Lower lobe of right lung (tissue), 2 donors: ENCODE results near the gene CGNL1. TPM values are rescaled to one million over a fixed set of nuclear protein-coding genes. Genes with fewer than 3 reads are reported as not detected.

ENCODE experiments used
- ATAC-seq, 2 donors: fragments of 200-7000 bp; cut with Tn5 transposase; one replicate each; pipeline ENCODE4 v1.9.1; 2020 to 2022; ENCODE audit warnings: mild to moderate bottlenecking in 2 of 2, moderate library complexity in 2 of 2
- DNase-seq: peaks from one replicate; pipeline ENCODE4 v3.0.0-alpha.2; 2020
- H3K27ac ChIP-seq: fragments of 200-600 bp; one replicate; pipeline ENCODE4 v1.8.0; 2022
- H3K27me3 ChIP-seq: fragments of 200-600 bp; one replicate; pipeline ENCODE4 v1.8.0; 2022; ENCODE audit warnings: low read depth
- H3K36me3 ChIP-seq: fragments of 200-600 bp; one replicate; pipeline ENCODE4 v1.8.0; 2022; ENCODE audit warnings: mild to moderate bottlenecking
- H3K4me1 ChIP-seq: fragments of 200-600 bp; one replicate; pipeline ENCODE4 v1.8.0; 2022
- H3K4me3 ChIP-seq: fragments of 200-600 bp; one replicate; pipeline ENCODE4 v1.8.0; 2022; ENCODE audit warnings: mild to moderate bottlenecking
- H3K9me3 ChIP-seq: fragments of 200-600 bp; one replicate; pipeline ENCODE4 v1.8.0; 2022
- intact Hi-C: fragments of 100-400 bp; cut with DNase I; formaldehyde crosslinking; loops from one replicate; pipeline ENCODE4 v1.11.0; 2022
- total RNA-seq: library from RNA; stranded (reverse); fragmentation: NEBNext Ultra II Directional; extraction: Animal tissue kit (Norgen Biotek cat#: 25700); gene quantifications from one replicate; pipeline ENCODE4 v1.2.1, GENCODE V29; 2021
- TF ChIP-seq, protein P1 (sequence below): fragments of 200-600 bp; IDR thresholded peaks from one replicate; pipeline ENCODE4 v1.8.0; 2022; ENCODE audit warnings: antibody characterized with exemption, mild to moderate bottlenecking
- donor health status: DM: no; HTN: yes; CAD: no; lungs with severe emphysema.

The CGNL1 gene
- total RNA-seq, 1 donor from 2014 or later = 46.0 TPM

DNA sequence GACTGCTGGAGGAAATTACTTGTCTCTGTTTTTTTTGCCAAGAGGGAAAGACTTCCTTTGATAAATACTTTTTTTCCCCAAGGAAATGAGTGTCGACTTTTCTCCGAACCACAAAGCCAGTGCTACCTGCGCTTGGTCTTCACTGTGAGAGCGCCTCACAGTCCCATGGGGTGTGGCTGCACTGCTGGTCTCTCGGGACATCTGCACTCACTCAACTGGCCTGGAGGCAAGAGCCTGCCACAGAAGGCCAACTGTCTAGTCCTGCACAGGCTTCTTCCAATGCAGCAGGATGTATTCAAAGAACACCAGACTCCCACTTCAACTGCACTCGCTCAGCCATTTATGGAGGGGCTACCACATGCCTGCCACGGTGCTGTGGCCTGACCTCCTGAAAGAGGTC, 40.6 kb upstream of the CGNL1 start:
- TF ChIP-seq, protein P1, sequence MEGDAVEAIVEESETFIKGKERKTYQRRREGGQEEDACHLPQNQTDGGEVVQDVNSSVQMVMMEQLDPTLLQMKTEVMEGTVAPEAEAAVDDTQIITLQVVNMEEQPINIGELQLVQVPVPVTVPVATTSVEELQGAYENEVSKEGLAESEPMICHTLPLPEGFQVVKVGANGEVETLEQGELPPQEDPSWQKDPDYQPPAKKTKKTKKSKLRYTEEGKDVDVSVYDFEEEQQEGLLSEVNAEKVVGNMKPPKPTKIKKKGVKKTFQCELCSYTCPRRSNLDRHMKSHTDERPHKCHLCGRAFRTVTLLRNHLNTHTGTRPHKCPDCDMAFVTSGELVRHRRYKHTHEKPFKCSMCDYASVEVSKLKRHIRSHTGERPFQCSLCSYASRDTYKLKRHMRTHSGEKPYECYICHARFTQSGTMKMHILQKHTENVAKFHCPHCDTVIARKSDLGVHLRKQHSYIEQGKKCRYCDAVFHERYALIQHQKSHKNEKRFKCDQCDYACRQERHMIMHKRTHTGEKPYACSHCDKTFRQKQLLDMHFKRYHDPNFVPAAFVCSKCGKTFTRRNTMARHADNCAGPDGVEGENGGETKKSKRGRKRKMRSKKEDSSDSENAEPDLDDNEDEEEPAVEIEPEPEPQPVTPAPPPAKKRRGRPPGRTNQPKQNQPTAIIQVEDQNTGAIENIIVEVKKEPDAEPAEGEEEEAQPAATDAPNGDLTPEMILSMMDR = no peak
- Histone ChIP-seq H3K9me3 (no peaks in the 10 kb centered on the region), H3K4me3 (no peak overlapping the region), H3K27ac (no peak overlapping the region), H3K4me1 (peaks cover 20% of the 10 kb centered on the region), H3K27me3 (no peaks in the 10 kb centered on the region), H3K36me3 (no peaks in the 10 kb centered on the region)
- ATAC-seq (no peak), DNase-seq (no peak)
- intact Hi-C loops = no loop called here

DNA sequence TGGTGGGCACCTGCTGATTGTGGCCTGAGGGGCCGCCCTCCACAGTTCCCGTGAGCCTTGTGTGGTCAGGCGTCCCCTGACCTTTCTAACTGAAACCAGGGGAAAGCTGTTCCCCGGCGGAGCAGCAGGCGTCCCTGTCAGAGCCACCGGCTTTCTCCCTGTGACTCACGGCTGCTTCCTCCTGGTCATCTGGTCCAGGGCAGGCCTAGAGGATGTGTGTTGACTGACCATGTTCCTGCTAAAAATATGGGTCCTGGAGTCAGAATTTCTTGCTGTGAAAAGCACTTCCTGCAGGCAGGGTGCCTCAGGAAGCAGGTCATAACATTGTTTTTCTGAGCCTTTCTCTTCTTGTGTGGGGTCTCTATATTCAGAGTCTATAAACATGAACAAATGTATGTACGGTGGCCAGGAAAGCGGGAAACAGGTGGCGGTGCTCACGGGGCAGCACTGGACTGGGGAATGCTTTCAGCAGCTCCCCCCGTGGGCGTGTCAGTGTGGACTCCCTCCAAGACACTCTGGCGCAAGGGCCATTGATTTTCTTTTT, 38.4 kb upstream of the CGNL1 start:
- no peaks in the 10 kb centered on the region for H3K27me3 ChIP-seq
- peak in 1 of 2 donors; percentile 27 for ATAC-seq
- TF ChIP-seq, protein P1 = peak; percentile 22
- no peak overlapping the region for H3K4me3 ChIP-seq
- H3K36me3 ChIP-seq = no peaks in the 10 kb centered on the region
- peaks cover 20% of the 10 kb centered on the region for H3K4me1 ChIP-seq
- intact Hi-C loops = no loop called here
- no peak for DNase-seq
- peak overlapping the region; percentile 60 for H3K27ac ChIP-seq
- H3K9me3 ChIP-seq = no peaks in the 10 kb centered on the region

DNA sequence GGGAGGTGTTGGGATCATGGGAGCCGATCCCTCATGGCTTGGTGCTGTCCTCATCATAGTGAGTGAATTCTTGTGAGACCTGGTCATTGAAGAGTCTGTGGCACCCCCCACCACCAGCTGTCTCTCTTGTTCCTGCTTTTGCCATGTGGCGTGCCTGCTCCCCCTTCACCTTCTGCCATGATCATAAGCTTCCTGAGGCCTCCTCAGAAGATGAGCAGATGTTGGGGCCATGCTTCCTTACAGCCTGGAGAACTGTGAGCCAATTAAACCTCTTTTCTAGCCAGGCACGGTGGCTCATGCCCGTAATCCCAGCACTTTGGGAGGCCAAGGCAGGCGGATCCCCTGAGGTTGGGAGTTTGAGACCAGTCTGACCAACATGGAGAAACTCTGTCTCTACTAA, 37.0 kb upstream of the CGNL1 start:
- Histone ChIP-seq H3K27ac (no peak overlapping the region), H3K27me3 (no peaks in the 10 kb centered on the region), H3K9me3 (no peaks in the 10 kb centered on the region), H3K36me3 (no peaks in the 10 kb centered on the region), H3K4me1 (peaks cover 15% of the 10 kb centered on the region), H3K4me3 (no peak overlapping the region)
- intact Hi-C loops = no loop called here
- TF ChIP-seq, protein P1 = no peak
- DNase-seq (no peak), ATAC-seq (no peak)

DNA sequence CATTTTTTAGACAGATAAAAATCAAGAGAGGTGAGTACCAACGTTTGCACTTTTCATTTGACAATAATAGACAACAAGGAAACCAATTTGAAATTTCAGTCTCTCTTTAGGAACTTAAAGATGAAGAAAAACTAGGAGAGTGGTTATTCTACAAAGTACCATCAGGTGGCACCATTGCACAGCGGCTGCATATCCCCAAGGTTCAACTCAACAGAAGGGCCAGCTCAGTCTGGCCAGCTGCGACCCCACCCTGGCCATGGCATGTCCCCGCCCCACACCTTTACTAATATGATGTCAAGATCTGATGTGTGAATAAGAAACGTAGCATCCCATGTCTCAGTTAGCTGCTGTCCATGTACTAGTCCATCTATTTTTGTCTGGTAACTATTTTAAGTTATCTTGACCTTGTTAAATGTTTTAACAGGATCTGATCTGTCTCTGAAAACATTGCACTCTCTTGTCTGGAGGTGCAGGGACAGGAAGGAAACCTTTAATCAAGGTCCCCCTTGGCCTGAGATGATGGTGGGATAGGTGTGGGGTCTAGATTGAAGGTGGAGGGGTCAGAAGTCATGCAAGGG, 35.5 kb upstream of the CGNL1 start:
- DNase-seq (no peak), ATAC-seq (peak; percentile 79 to 83)
- intact Hi-C loops = loop anchor here (5.0 kb wide), 1 partner anchor 192 kb away; no protein-coding TSS in a partner anchor
- H3K4me1 ChIP-seq = peaks cover 10% of the 10 kb centered on the region
- H3K4me3 ChIP-seq = no peak overlapping the region
- TF ChIP-seq, protein P1 = peak; percentile 87
- no peaks in the 10 kb centered on the region for H3K27me3 ChIP-seq
- H3K36me3 ChIP-seq = no peaks in the 10 kb centered on the region
- no peaks in the 10 kb centered on the region for H3K9me3 ChIP-seq
- H3K27ac ChIP-seq = no peak overlapping the region

DNA sequence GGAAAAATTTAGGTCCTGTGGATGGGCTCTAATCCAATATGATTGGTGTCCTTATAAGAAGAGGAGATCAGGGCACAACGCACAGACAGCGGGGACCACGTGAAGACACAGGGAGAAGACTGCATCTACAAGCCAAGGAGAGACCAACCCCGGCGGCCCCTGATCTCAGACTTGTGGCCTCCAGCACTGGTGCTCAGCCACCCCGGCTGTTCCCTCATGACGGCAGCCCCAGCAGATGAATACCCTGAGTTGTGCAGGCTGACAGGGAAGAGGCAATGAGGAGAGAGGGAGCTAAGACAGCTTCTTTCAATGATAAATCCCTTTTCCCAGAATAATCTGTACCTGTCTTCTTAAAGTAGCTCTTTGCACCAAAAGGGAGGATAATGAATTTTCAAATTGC, 33.3 kb upstream of the CGNL1 start:
- intact Hi-C loops = loop anchor here (5.0 kb wide), 1 partner anchor 189 kb away; no protein-coding TSS in a partner anchor
- TF ChIP-seq, protein P1 = no peak
- Histone ChIP-seq H3K4me3 (no peak overlapping the region), H3K36me3 (no peaks in the 10 kb centered on the region), H3K27ac (no peak overlapping the region), H3K4me1 (peaks cover 6% of the 10 kb centered on the region), H3K27me3 (no peaks in the 10 kb centered on the region), H3K9me3 (no peaks in the 10 kb centered on the region)
- no peak for ATAC-seq
- no peak for DNase-seq
